Prostate gland (tissue), 2 donors: ENCODE results near the gene LCORL.

Source experiments
- POLR2AphosphoS5 ChIP-seq: sonication (generic); formaldehyde crosslinking; IDR thresholded peaks from one replicate; pipeline ENCODE4 v1.6.1; 2017; ENCODE audit warnings: antibody characterized with exemption
- TF ChIP-seq, protein P1 (sequence below), 4 experiments: fragments of 200-600 bp in 2 of 4; fragments of 450-650 bp in 2 of 4; sonication (generic) in 2 of 4; IDR thresholded peaks; 1 replicate in 3 of 4; 2 replicates in 1 of 4; pipeline ENCODE4 v1.5.1; 2016 to 2019; ENCODE audit warnings: antibody characterized with exemption in 4 of 4, mild to moderate bottlenecking in 2 of 4, moderate library complexity in 2 of 4

DNA sequence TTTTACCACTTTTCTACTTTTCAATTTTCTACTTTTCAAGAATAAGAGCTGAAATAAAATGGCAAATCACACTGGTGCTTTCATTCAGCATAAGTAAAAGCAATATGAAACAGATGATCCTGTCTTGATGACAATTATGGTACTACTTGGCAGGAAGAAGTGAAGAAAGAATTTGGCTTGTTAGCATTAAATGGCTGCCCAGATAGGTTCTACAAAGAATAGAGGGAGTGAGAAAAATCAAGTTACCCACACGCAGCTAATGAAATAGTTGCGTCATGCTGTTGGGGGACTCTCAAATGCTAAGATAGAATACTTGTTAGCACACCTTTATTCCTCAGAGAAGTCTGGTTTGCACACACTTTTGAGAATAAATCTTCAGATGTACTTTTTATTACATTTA is 12.5 kb upstream of the LCORL start:
- TF ChIP-seq, protein P1, sequence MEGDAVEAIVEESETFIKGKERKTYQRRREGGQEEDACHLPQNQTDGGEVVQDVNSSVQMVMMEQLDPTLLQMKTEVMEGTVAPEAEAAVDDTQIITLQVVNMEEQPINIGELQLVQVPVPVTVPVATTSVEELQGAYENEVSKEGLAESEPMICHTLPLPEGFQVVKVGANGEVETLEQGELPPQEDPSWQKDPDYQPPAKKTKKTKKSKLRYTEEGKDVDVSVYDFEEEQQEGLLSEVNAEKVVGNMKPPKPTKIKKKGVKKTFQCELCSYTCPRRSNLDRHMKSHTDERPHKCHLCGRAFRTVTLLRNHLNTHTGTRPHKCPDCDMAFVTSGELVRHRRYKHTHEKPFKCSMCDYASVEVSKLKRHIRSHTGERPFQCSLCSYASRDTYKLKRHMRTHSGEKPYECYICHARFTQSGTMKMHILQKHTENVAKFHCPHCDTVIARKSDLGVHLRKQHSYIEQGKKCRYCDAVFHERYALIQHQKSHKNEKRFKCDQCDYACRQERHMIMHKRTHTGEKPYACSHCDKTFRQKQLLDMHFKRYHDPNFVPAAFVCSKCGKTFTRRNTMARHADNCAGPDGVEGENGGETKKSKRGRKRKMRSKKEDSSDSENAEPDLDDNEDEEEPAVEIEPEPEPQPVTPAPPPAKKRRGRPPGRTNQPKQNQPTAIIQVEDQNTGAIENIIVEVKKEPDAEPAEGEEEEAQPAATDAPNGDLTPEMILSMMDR (IDR thresholded peaks at IDR 0.05) = no peak
- TF ChIP-seq POLR2AphosphoS5 = no peak
